Measurements from ENCODE around the gene CD209.

Gene CD209

DNA sequence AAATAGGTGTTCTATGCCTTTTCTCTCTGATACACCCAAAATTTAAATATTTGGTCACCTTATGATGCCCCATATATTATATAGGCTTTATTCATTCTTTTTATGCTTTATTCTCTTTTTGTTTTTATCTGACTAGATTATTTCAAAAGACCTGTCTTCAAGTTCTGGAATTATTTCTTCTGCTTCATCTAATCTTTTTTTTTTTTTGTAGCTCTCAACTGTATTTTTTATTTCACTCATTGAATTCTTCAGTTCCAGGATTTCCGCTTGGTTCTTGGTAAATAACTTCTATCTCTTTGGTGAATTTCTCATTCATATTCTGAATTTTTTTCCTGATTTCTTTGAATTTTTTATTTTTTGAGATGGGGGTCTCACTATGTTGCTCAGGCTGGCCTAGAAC lies 11.8 kb upstream of the CD209 start:
- ATAC-seq, result no peak
- TF ChIP-seq ZFP3 (CRISPR knock-in tag; IDR thresholded peaks at IDR 0.05), result no peak

DNA sequence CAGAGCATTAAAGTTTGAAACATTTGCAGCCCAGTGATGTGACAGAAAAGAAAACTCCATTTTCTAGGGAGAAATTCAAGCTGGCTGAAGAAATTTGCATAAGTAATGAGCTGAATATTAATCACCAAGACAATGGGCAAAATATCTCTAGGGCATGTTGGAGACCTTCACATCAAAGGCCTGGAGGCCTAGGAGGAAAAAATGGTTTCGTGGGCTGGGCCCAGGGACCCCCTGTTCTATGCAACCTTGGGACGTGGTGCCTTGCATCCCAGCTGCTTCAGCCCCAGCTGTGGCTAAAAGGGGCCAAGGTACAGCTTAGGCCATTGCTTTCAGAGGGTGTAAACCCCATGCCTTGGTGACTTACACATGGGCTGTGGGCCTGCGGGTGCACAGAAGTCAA lies 10.0 kb upstream of the CD209 start:
- ATAC-seq, result no peak
- no peak for TF ChIP-seq ZFP3 (CRISPR knock-in tag; IDR thresholded peaks at IDR 0.05)
- no peak for TF ChIP-seq ESRRG (CRISPR knock-in tag; IDR thresholded peaks at IDR 0.05)
- TF ChIP-seq BACH2 (CRISPR knock-in tag; IDR thresholded peaks at IDR 0.05; ENCODE audit: borderline replicate concordance), result no peak
- no peak for TF ChIP-seq GLIS3 (CRISPR knock-in tag; IDR thresholded peaks at IDR 0.05)
- TF ChIP-seq, protein P1, sequence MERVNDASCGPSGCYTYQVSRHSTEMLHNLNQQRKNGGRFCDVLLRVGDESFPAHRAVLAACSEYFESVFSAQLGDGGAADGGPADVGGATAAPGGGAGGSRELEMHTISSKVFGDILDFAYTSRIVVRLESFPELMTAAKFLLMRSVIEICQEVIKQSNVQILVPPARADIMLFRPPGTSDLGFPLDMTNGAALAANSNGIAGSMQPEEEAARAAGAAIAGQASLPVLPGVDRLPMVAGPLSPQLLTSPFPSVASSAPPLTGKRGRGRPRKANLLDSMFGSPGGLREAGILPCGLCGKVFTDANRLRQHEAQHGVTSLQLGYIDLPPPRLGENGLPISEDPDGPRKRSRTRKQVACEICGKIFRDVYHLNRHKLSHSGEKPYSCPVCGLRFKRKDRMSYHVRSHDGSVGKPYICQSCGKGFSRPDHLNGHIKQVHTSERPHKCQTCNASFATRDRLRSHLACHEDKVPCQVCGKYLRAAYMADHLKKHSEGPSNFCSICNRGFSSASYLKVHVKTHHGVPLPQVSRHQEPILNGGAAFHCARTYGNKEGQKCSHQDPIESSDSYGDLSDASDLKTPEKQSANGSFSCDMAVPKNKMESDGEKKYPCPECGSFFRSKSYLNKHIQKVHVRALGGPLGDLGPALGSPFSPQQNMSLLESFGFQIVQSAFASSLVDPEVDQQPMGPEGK (CRISPR knock-in tag; IDR thresholded peaks at IDR 0.05; ENCODE audit: borderline replicate concordance), result no peak
- TF ChIP-seq ZNF70 (CRISPR knock-in tag; IDR thresholded peaks at IDR 0.05), result no peak

DNA sequence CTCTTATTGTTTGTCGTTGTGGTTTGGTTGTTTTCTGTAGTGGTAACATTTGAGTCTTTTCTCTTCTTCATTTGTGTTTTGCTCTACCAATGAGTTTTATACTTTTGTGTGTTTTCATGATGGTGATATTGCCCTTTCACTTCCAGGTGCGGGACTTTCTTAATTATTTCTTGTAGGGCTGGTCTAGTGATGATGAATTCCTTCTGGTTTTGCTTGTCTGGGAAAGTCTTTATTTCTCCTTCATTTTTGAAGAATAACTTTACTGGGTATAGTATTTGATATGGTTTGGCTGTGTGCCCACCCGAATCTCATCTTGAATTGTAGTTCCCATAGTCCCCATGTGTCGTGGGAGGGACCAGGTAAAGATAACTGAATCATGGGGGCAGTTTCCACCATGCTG lies 8.9 kb upstream of the CD209 start:
- TF ChIP-seq ZNF70 (CRISPR knock-in tag; IDR thresholded peaks at IDR 0.05) (no peak), CSDC2 (CRISPR knock-in tag; IDR thresholded peaks at IDR 0.05) (no peak), GLIS3 (CRISPR knock-in tag; IDR thresholded peaks at IDR 0.05) (no peak), ZNF8 (CRISPR knock-in tag; IDR thresholded peaks at IDR 0.05) (no peak), BACH2 (CRISPR knock-in tag; IDR thresholded peaks at IDR 0.05; ENCODE audit: borderline replicate concordance) (no peak), OSR1 (CRISPR knock-in tag; IDR thresholded peaks at IDR 0.05) (no peak), TCF4 (CRISPR knock-in tag; IDR thresholded peaks at IDR 0.05; ENCODE audit: borderline replicate concordance) (no peak), ZC3H10 (CRISPR knock-in tag; IDR thresholded peaks at IDR 0.05) (no peak)
- TF ChIP-seq, protein P2, sequence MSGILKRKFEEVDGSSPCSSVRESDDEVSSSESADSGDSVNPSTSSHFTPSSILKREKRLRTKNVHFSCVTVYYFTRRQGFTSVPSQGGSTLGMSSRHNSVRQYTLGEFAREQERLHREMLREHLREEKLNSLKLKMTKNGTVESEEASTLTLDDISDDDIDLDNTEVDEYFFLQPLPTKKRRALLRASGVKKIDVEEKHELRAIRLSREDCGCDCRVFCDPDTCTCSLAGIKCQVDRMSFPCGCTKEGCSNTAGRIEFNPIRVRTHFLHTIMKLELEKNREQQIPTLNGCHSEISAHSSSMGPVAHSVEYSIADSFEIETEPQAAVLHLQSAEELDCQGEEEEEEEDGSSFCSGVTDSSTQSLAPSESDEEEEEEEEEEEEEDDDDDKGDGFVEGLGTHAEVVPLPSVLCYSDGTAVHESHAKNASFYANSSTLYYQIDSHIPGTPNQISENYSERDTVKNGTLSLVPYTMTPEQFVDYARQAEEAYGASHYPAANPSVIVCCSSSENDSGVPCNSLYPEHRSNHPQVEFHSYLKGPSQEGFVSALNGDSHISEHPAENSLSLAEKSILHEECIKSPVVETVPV (CRISPR knock-in tag; IDR thresholded peaks at IDR 0.05), result no peak
- no peak for ATAC-seq

DNA sequence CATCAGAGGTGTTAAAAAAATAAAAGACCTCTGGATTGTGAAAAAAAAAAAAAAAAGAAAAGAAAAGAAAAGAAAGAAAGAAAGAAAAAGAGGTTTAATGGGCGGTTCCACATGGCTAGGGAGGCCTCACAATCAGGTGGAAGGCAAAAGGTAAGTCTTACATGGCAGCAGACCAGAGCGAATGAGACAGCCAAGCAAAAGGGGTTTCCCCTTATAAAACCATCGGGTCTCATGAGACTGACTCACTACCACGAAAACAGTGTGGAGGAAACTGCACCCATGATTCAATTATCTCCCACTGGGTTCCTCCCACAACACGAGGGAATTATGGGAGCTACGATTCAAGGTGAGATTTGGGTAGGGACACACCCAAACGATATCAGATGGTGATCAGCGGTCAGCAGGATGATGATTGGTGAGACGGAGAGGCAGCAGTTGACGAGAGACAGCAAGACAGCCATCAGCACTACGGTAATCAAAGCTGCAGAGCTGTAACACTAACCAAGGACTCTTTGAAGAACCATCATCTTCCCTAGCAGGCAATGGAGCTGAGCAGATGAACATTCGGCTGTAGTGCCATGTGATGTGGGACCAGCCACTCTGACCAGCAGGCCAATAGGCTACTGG lies 3.9 kb upstream of the CD209 start:
- TF ChIP-seq, protein P2 (CRISPR knock-in tag; IDR thresholded peaks at IDR 0.05), result no peak
- TF ChIP-seq, protein P3, sequence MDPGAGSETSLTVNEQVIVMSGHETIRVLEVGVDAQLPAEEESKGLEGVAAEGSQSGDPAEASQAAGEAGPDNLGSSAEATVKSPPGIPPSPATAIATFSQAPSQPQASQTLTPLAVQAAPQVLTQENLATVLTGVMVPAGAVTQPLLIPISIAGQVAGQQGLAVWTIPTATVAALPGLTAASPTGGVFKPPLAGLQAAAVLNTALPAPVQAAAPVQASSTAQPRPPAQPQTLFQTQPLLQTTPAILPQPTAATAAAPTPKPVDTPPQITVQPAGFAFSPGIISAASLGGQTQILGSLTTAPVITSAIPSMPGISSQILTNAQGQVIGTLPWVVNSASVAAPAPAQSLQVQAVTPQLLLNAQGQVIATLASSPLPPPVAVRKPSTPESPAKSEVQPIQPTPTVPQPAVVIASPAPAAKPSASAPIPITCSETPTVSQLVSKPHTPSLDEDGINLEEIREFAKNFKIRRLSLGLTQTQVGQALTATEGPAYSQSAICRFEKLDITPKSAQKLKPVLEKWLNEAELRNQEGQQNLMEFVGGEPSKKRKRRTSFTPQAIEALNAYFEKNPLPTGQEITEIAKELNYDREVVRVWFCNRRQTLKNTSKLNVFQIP (CRISPR knock-in tag; IDR thresholded peaks at IDR 0.05; ENCODE audit: borderline replicate concordance, low read depth), result no peak
- TF ChIP-seq ZNF70 (CRISPR knock-in tag; IDR thresholded peaks at IDR 0.05) (no peak), ZFP3 (CRISPR knock-in tag; IDR thresholded peaks at IDR 0.05) (no peak), BACH2 (CRISPR knock-in tag; IDR thresholded peaks at IDR 0.05; ENCODE audit: borderline replicate concordance) (no peak), TCF4 (CRISPR knock-in tag; IDR thresholded peaks at IDR 0.05; ENCODE audit: borderline replicate concordance) (no peak)
- no peak for ATAC-seq

DNA sequence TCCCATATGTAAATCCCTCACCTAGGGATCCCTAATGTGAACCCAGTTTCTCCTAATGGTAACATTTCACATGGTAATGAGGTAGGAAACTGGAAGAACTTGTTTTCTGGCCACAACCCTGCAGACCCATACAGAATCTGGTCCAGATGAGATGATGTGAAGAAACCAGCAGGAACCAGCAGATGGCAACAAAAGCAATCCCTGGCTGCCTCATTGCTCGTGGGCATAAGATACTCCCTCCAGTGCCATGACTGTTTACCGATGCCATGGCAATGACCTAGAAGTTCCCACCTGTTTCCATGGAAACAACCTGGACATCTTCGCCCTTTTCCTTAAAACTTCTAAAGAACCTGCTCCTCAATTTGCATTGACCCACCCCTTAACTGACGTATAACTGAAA lies 1.4 kb upstream of the CD209 start:
- ATAC-seq, result no peak; the same call in 2 of the 3 replicates
- TF ChIP-seq, protein P2 (CRISPR knock-in tag; IDR thresholded peaks at IDR 0.05), result no peak
- TF ChIP-seq TCF4 (CRISPR knock-in tag; IDR thresholded peaks at IDR 0.05; ENCODE audit: borderline replicate concordance), result no peak
- no peak for TF ChIP-seq ZNF565 (CRISPR knock-in tag; conservative IDR thresholded peaks at IDR 0.05; ENCODE audit: low read depth)
- TF ChIP-seq RARB (CRISPR knock-in tag; IDR thresholded peaks at IDR 0.05), result no peak
- no peak for TF ChIP-seq ESRRG (CRISPR knock-in tag; IDR thresholded peaks at IDR 0.05)
